GM12878 (cell line): ENCODE measurements around the gene CCDC85A.

Experiments used
- CEBPB ChIP-seq, 2 experiments: fragments of 150-350 bp in 1 of 2; IDR thresholded peaks; 2 replicates each; pipeline ENCODE4 v1.6.1; 2012 to 2014; ENCODE audit warnings: low read depth in 2 of 2, low read length in 2 of 2, borderline replicate concordance in 1 of 2, inconsistent platforms in 1 of 2
- CTCF ChIP-seq, 3 experiments: IDR thresholded peaks in 2 of 3; conservative IDR thresholded peaks in 1 of 3; 2 replicates each; pipeline ENCODE4 v1.5.1; 2011; ENCODE audit warnings: low read depth in 3 of 3, low read length in 3 of 3, mild to moderate bottlenecking in 3 of 3, control low read depth in 2 of 3, moderate library complexity in 2 of 3, inconsistent platforms in 1 of 3, mixed read lengths in 1 of 3; ENCODE audit not compliant: control insufficient read depth in 2 of 3, insufficient read depth in 1 of 3; ENCODE audit errors: extremely low read depth in 1 of 3
- ELK1 ChIP-seq: IDR thresholded peaks from 2 replicates; pipeline ENCODE4 v1.6.1; 2012; ENCODE audit warnings: low read depth, low read length, improper control_type of control experiment
- HCFC1 ChIP-seq: fragments of 150-350 bp; IDR thresholded peaks from 2 replicates; pipeline ENCODE4 v1.6.1; 2014; ENCODE audit warnings: low read length
- JUND ChIP-seq: IDR thresholded peaks from 2 replicates; pipeline ENCODE4 v1.6.1; 2012; ENCODE audit warnings: low read depth, mild to moderate bottlenecking, low read length, improper control_type of control experiment, moderate library complexity
- NFIC ChIP-seq: IDR thresholded peaks from 2 replicates; pipeline ENCODE4 v1.6.1; 2012; ENCODE audit warnings: low read depth, mild to moderate bottlenecking, inconsistent platforms, low read length, moderate library complexity
- NFYB ChIP-seq: IDR thresholded peaks from 2 replicates; pipeline ENCODE4 v1.6.1; 2011; ENCODE audit warnings: low read depth, mild to moderate bottlenecking, low read length, improper control_type of control experiment, moderate library complexity; ENCODE audit not compliant: insufficient read depth
- POLR2AphosphoS5 ChIP-seq: IDR thresholded peaks from 2 replicates; pipeline ENCODE4 v1.6.1; 2011; ENCODE audit warnings: mild to moderate bottlenecking, low read length, inconsistent platforms
- SIX5 ChIP-seq: IDR thresholded peaks from 2 replicates; pipeline ENCODE4 v1.6.1; 2011; ENCODE audit warnings: mild to moderate bottlenecking, low read depth, low read length, moderate library complexity; ENCODE audit not compliant: severe bottlenecking
- USF1 ChIP-seq: IDR thresholded peaks from 2 replicates; pipeline ENCODE4 v1.6.1; 2011; ENCODE audit warnings: borderline replicate concordance, low read depth, mild to moderate bottlenecking, moderate library complexity, mixed read lengths, low read length; ENCODE audit not compliant: insufficient read depth; ENCODE audit errors: extremely low read length
- ZNF274 ChIP-seq: IDR thresholded peaks from one replicate; pipeline ENCODE4 v1.8.0; 2011; ENCODE audit not compliant: insufficient read length, insufficient read depth

GRCh38 chr2:56337342-56337741 lies 153.6 kb downstream of the CCDC85A start:
- TF ChIP-seq CTCF (IDR thresholded peaks at IDR 0.05 in 2 of 3, conservative IDR thresholded peaks at IDR 0.05 in 1 of 3; ENCODE audit: control insufficient read depth in 2 of 3, extremely low read depth in 1 of 3, insufficient read depth in 1 of 3, low read depth in 3 of 3, low read length in 3 of 3) = no peak
- TF ChIP-seq NFIC = no peak
- TF ChIP-seq SIX5 = no peak
- TF ChIP-seq NFYB = no peak
- no peak for TF ChIP-seq POLR2AphosphoS5
- TF ChIP-seq ZNF274 = no peak
- no peak for TF ChIP-seq JUND
- no peak for TF ChIP-seq USF1
- no peak for TF ChIP-seq HCFC1
- no peak for TF ChIP-seq ELK1
- TF ChIP-seq CEBPB (IDR thresholded peaks at IDR 0.05; ENCODE audit: borderline replicate concordance in 1 of 2, low read depth in 2 of 2, low read length in 2 of 2) = no peak
